DMS53 treated with DMSO at 0.1 percent for 48 hours (cell line): Measurements from ENCODE around the gene DOCK8.
A peak's percentile ranks its signal among the peaks of the same experiment; 100 is the strongest.

Experiments used
- DNase-seq: peaks from one replicate; lab custom pipeline; 2025; ENCODE audit not compliant: unreplicated experiment; lab: John Stamatoyannopoulos, UW

Gene DOCK8

DNA sequence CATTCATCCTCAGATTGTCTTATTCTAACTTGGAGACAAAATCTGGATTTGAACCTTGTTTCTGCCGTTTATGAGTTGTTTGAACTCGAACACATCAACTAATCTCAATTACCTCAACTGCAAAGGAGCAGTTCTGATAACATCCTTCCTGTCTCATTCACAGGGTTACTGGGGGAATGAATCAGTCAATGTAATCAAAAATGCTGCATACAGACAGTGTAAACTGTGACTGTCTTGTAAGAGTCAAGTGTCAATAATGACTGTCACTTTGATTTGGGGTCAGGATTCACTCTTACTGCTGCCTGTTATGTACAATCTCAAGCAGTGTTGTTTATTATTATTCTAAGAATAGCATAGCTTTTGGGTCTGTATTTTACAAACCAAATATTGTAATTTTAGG, 273.8 kb downstream of the DOCK8 start:
- no peak for DNase-seq

- no peak for DNase-seq
Measured at GRCh38 chr9:489198-490197, 274.8 kb downstream of the DOCK8 start.

GRCh38 chr9:494764-495163, 280.1 kb downstream of the DOCK8 start:
- DNase-seq = no peak

GRCh38 chr9:495739-496138, 281.1 kb downstream of the DOCK8 start:
- DNase-seq = no peak

DNA sequence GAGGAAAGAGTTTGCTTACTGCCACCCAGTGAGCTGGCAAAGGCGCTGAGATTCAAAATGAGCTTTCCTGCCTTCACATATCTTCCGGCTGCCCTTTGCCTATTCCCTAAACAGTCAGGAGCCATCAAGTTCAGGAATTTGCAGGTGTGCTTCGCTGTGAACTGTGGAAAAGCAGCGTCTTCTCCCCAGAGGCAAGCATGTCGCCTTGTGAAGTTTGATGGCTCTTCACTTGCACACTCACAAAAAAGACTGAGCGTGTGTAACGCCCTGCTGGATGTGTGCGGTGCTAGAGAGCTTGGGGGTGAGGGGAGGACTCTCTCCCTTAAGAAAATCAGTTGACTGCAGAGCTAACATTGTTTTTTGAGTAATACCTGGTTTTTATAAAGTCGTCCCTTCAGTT, 288.7 kb downstream of the DOCK8 start:
- no peak for DNase-seq

DNA sequence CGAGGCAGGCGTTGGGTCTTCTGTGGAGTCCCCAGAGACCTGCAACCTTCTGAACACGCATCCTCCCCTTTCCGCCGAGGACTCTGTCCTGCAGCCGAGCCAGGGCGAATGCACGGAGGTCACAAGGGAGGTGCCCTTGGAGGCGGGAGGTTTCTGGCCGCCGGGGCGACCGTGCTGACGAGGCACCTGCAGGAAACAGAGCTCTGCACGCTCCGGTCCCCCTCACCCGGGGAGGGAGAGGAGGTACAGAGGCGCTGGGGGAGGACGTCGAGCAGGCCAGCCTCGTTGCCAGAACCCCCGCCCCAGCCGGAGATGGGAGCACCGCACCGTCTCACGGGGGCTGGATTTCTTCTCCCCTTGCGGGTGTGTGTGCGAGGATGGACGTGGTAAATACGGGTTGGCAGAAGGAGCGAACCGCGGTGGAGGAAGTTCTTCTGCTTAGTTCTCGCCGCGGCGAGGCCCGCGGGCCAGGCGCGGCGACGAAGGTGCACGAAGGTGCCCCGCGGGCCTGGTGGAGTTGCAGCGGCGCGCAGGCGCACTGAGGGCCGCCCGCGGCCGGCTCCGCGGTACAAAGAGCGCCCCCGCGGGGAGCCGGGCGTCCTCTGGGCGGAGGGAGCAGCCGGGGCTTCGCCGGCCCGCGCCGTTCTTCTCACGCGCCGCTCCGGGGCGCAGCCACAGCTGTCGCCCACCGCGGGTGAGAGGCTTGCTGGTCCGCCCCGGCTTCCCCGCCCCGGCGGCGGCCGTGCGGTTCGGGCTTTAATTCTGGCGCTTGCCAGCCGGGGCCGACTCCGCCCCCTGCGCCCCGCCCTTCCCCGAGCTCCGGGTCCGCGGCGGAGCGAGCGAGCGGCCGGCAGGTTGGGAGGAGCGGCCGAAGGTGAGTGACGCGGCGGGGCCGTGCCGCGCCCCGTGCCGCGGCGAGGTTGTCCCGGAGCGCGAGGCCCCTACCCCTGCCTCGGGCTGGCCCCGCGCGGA, 289.5 kb downstream of the DOCK8 start, which contains the start of gene KANK1:
Gene KANK1, plus strand, starts transcription at position 815 of the 972 bp plus-strand sequence.
- DNase-seq = peak; percentile 23

GRCh38 chr9:504921-505740, 290.5 kb downstream of the DOCK8 start:
- DNase-seq = no peak

DNA sequence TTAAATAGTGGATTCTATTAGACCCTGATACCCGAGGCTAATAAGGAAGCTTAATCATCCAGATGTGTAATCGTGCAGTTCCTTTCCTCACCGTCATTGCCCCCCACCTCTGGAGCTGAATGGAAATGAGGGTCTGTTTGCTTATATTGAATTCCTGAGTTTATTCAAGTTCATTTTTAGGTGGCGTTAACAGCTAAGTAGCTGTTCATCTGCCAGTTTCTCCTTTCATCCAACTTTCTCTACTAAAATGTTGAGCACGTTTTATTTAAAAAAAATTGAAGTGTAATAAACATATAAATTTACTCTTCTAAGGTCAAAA, 291.0 kb downstream of the DOCK8 start:
- DNase-seq = no peak

- no peak for DNase-seq
Measured at GRCh38 chr9:506281-506680, 291.6 kb downstream of the DOCK8 start.

DNA sequence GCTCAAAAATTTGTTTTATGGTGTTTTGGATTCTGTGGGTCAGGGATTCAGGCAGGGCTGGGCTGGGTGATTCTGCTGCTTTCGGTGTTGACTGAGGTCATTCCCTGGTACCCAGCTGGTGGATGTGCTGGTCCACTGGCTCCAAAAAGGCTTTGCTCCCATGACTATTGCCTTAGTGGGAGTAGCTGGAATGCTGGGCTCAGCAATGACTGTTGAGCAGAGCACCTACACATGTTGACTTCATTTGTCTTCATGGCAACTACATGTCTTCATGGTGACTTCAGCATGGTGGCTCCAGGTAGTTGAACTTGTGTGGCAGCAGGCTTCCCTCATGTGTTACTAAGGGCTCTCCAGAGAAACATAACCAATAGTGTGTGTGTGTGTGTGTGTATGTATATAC, 297.2 kb downstream of the DOCK8 start:
- DNase-seq = no peak

DNA sequence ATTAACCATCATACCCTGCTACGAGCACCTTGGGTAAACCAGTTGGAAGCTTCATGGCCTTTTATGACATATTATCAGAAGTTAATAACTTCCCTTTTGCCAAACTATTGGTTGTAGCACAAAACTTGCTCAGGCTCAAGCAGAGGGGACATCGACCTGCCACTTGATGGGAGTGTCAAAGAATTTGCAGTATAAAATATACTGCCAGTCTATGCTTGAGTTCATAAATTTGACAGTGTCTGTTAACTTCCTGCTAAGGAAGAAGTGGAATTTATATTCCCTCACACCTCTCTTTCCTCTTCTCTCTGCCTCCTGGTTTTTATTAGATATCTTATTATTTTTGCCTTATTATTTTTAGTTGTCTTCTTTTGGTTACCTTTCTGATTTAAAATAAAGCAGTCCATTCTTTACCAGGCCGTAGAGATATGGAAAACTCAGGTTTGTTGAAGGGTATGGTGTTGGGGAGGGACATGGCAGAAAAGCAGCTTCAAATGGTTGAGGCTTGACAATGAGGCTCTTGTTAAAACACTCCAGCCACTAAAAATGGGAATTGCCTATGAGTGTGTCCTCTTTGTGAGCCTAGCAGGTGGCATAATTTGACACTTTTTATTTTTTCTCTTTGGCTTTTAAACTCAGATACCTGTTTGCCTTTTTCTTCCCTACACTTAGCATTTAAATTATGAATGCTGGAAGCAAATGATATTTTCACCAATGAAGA, 298.0 kb downstream of the DOCK8 start:
- DNase-seq = no peak
